Measurements from ENCODE around the gene ITGB6. TPM values are rescaled to one million over a fixed set of nuclear protein-coding genes. Genes with fewer than 3 reads are reported as not detected.

Gene ITGB6
- total and polyA plus RNA-seq, 7 donors = 1.8 to 5.1 (median 2.5) TPM; not detected in 4

- H3K27ac ChIP-seq = no peak overlapping the region
- peaks cover 0 to 12% (median 5%) of the 10 kb centered on the region in 4 donors for H3K4me1 ChIP-seq
- DNase-seq = no peak
- no peak for TF ChIP-seq POLR2AphosphoS5 (IDR thresholded peaks at IDR 0.05)
- 94 to 97% methylated on average over 1 of the region's 1 CpG for WGBS, 2 donors
- H3K9me3 ChIP-seq = no peaks in the 10 kb centered on the region
- intact Hi-C loops (cut with DNase I) = no loop called here
- no peaks in the 10 kb centered on the region for H3K27me3 ChIP-seq
- no peak overlapping the region for H3K4me3 ChIP-seq
- no peaks in the 10 kb centered on the region for H3K36me3 ChIP-seq
These were observed 29.5 kb upstream of the ITGB6 start for GRCh38 chr2:160229591-160229990.

- intact Hi-C loops (cut with DNase I) = no loop called here
- Histone ChIP-seq H3K36me3 (no peaks in the 10 kb centered on the region), H3K4me3 (no peak overlapping the region), H3K9me3 (no peaks in the 10 kb centered on the region), H3K4me1 (peaks cover 0 to 21% (median 10%) of the 10 kb centered on the region in 4 donors), H3K27ac (no peak overlapping the region), H3K27me3 (no peaks in the 10 kb centered on the region)
- 58 to 79% methylated on average over 5 of the region's 5 CpGs for WGBS, 2 donors
- DNase-seq = no peak
- no peak for TF ChIP-seq POLR2AphosphoS5 (IDR thresholded peaks at IDR 0.05)
- no peak for TF ChIP-seq POLR2A (IDR thresholded peaks at IDR 0.05)
- TF ChIP-seq EP300 (IDR thresholded peaks at IDR 0.05) = no peak
- no peak for TF ChIP-seq CTCF (IDR thresholded peaks at IDR 0.05)
These were observed 28.3 kb upstream of the ITGB6 start for GRCh38 chr2:160228141-160228917.

- intact Hi-C loops (cut with DNase I) = no loop called here
- Histone ChIP-seq H3K9me3 (no peaks in the 10 kb centered on the region), H3K36me3 (no peaks in the 10 kb centered on the region), H3K27me3 (no peaks in the 10 kb centered on the region), H3K4me1 (peaks cover 0 to 21% (median 10%) of the 10 kb centered on the region in 4 donors), H3K4me3 (no peak overlapping the region), H3K27ac (no peak overlapping the region)
- TF ChIP-seq CTCF (IDR thresholded peaks at IDR 0.05) = no peak
- TF ChIP-seq POLR2AphosphoS5 (IDR thresholded peaks at IDR 0.05) = no peak
- no peak for TF ChIP-seq POLR2A (IDR thresholded peaks at IDR 0.05)
- TF ChIP-seq EP300 (IDR thresholded peaks at IDR 0.05) = no peak
- 69 to 79% methylated on average over 5 of the region's 5 CpGs for WGBS, 2 donors
- no peak for DNase-seq
These were observed 27.3 kb upstream of the ITGB6 start for GRCh38 chr2:160227293-160227915.

GRCh38 chr2:160226367-160226766 lies 26.3 kb upstream of the ITGB6 start:
- no peak for DNase-seq
- Histone ChIP-seq H3K9me3 (no peaks in the 10 kb centered on the region), H3K27me3 (no peaks in the 10 kb centered on the region), H3K27ac (no peak overlapping the region), H3K4me3 (no peak overlapping the region), H3K36me3 (no peaks in the 10 kb centered on the region), H3K4me1 (peaks cover 0 to 28% (median 13%) of the 10 kb centered on the region in 4 donors)
- intact Hi-C loops (cut with DNase I) = no loop called here
- WGBS, 2 donors = 82 to 92% methylated on average over 5 of the region's 5 CpGs
- no peak for TF ChIP-seq POLR2AphosphoS5 (IDR thresholded peaks at IDR 0.05)
- TF ChIP-seq POLR2A (IDR thresholded peaks at IDR 0.05) = no peak
- TF ChIP-seq EP300 (IDR thresholded peaks at IDR 0.05) = no peak
- TF ChIP-seq CTCF (IDR thresholded peaks at IDR 0.05) = no peak

- Histone ChIP-seq H3K4me1 (peaks cover 0 to 28% (median 13%) of the 10 kb centered on the region in 4 donors), H3K36me3 (no peaks in the 10 kb centered on the region), H3K9me3 (no peaks in the 10 kb centered on the region), H3K4me3 (no peak overlapping the region), H3K27me3 (no peaks in the 10 kb centered on the region), H3K27ac (no peak overlapping the region)
- intact Hi-C loops (cut with DNase I) = no loop called here
- TF ChIP-seq CTCF (IDR thresholded peaks at IDR 0.05) (no peak), EP300 (IDR thresholded peaks at IDR 0.05) (no peak), POLR2A (IDR thresholded peaks at IDR 0.05) (no peak), POLR2AphosphoS5 (IDR thresholded peaks at IDR 0.05) (no peak)
- no peak for DNase-seq
- 30 to 73% methylated on average over 4 of the region's 4 CpGs for WGBS, 2 donors
These were observed 25.6 kb upstream of the ITGB6 start for GRCh38 chr2:160225722-160226121.

Data from sigmoid colon (tissue), 7 donors.